GM19463 (cell line): ENCODE data around the gene VARS1.
"Not testable (repeated sequence)": the region's sequence is repeated elsewhere in the genome, so short reads cannot be mapped to it uniquely, and the experiment has no call there.

ENCODE experiments used
- ATAC-seq: cut with Tn5 transposase; IDR thresholded peaks from one replicate; pipeline ENCODE4 v1.9.1; 2021; ENCODE audit warnings: mild to moderate bottlenecking, moderate library complexity; ENCODE audit not compliant: unreplicated experiment

The VARS1 gene

GRCh38 chr6:31822036-31822821 lies 26.7 kb upstream of the VARS1 start:
- ATAC-seq, result no peak

- ATAC-seq, result no peak
Observed at GRCh38 chr6:31821301-31822035, 25.9 kb upstream of the VARS1 start.

- not testable (repeated sequence) for ATAC-seq
Observed at GRCh38 chr6:31820399-31820798, 24.8 kb upstream of the VARS1 start.

- no peak for ATAC-seq
Observed at GRCh38 chr6:31819871-31820299, 24.3 kb upstream of the VARS1 start.

- not testable (repeated sequence) for ATAC-seq
Observed at GRCh38 chr6:31817929-31818511, 22.5 kb upstream of the VARS1 start.

- not testable (repeated sequence) for ATAC-seq
Observed at GRCh38 chr6:31817133-31817928, 21.8 kb upstream of the VARS1 start.

GRCh38 chr6:31815025-31815838 lies 19.7 kb upstream of the VARS1 start, which contains the start of the genes HSPA1A and HSPA1L:
Gene HSPA1A, plus strand, starts transcription at chr6:31815543. Its CDS starts 214 bp downstream, at chr6:31815757.
Gene HSPA1L, minus strand, starts transcription at chr6:31815283. Its CDS starts 3,311 bp downstream, at chr6:31811972.
- ATAC-seq, result no peak

- ATAC-seq, result peak; percentile 42
Observed at GRCh38 chr6:31814677-31815024, 19.1 kb upstream of the VARS1 start.

GRCh38 chr6:31813465-31813849 lies 17.9 kb upstream of the VARS1 start:
- ATAC-seq, result no peak

GRCh38 chr6:31811645-31812044 lies 16.1 kb upstream of the VARS1 start:
- ATAC-seq, result no peak

- ATAC-seq, result not testable (repeated sequence)
Observed at GRCh38 chr6:31808599-31808998, 13.0 kb upstream of the VARS1 start.

GRCh38 chr6:31806470-31807272 lies 11.1 kb upstream of the VARS1 start, which contains the start of gene LSM2:
Gene LSM2, minus strand, starts transcription at chr6:31806966. Its CDS starts 209 bp downstream, at chr6:31806757.
- peak; percentile 94 for ATAC-seq

- ATAC-seq, result no peak
Observed at GRCh38 chr6:31805939-31806469, 10.5 kb upstream of the VARS1 start.

- ATAC-seq, result not testable (repeated sequence)
Observed at GRCh38 chr6:31801031-31801927, 5.7 kb upstream of the VARS1 start.

GRCh38 chr6:31799781-31800180 lies 4.2 kb upstream of the VARS1 start:
- no peak for ATAC-seq

GRCh38 chr6:31797588-31797987 lies 2.0 kb upstream of the VARS1 start:
- ATAC-seq, result no peak

GRCh38 chr6:31796993-31797385 lies 1.4 kb upstream of the VARS1 start:
- no peak for ATAC-seq
